Measurements from ENCODE around the gene C9. TPM values are rescaled to one million over a fixed set of nuclear protein-coding genes. Genes with fewer than 3 reads are reported as not detected.

Gene C9
- total RNA-seq, 4 donors from 2014 or later = not detected

DNA sequence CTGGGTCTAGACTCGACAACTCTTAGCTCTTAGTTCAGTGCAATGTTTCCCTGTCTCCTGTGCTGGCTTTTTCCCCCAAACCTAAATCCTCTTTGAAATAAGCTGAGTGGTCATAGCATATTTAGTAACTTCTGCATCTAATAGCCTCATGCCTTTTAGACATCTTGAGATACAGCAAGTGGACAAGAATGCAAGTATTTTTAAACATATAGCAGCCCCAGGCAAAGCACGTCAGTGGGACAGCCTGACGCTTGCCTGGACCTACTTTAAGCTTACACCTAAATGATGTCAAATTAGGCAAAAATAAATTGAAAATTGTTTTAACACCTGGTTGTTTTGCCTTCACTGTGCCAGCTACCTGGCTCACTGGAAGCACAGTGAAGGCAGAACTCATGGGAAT lies 8.0 kb downstream of the C9 start:
- no peak for DNase-seq
- WGBS, 2 donors = 89 to 90% methylated on average over 3 of the region's 3 CpGs
- TF ChIP-seq, protein P1, sequence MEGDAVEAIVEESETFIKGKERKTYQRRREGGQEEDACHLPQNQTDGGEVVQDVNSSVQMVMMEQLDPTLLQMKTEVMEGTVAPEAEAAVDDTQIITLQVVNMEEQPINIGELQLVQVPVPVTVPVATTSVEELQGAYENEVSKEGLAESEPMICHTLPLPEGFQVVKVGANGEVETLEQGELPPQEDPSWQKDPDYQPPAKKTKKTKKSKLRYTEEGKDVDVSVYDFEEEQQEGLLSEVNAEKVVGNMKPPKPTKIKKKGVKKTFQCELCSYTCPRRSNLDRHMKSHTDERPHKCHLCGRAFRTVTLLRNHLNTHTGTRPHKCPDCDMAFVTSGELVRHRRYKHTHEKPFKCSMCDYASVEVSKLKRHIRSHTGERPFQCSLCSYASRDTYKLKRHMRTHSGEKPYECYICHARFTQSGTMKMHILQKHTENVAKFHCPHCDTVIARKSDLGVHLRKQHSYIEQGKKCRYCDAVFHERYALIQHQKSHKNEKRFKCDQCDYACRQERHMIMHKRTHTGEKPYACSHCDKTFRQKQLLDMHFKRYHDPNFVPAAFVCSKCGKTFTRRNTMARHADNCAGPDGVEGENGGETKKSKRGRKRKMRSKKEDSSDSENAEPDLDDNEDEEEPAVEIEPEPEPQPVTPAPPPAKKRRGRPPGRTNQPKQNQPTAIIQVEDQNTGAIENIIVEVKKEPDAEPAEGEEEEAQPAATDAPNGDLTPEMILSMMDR (IDR thresholded peaks at IDR 0.05) = no peak
- Histone ChIP-seq H3K4me1 (no peaks in the 10 kb centered on the region), H3K4me3 (no peak overlapping the region), H3K27me3 (no peaks in the 10 kb centered on the region), H3K27ac (no peak overlapping the region), H3K9me3 (peaks cover 0 to under 1% (median 0%) of the 10 kb centered on the region in 3 donors), H3K36me3 (no peaks in the 10 kb centered on the region)
- intact Hi-C loops (cut with DNase I) = no loop called here

DNA sequence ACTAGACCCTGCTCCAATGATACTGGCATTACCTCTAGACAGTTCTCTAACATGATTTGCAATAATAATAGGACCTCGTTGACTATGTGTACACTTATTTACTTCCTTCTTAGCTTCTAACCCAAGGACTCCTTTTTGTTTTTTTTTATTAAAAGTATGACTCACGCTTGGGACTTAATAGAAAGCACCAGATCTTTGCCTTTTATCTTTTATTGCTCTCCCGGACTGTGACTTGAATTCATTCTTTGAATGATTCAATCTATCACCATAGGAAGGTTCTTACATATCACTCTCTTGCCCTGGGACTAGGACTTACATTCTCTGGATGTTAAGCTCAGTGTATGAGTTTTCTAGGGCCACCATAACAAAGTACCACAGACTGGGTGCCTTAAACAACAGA lies 9.0 kb downstream of the C9 start:
- no peak for TF ChIP-seq POLR2A (IDR thresholded peaks at IDR 0.05)
- TF ChIP-seq, protein P1 (IDR thresholded peaks at IDR 0.05) = no peak
- Histone ChIP-seq H3K4me3 (no peak overlapping the region), H3K36me3 (no peaks in the 10 kb centered on the region), H3K9me3 (peaks cover 0 to 10% (median 0%) of the 10 kb centered on the region in 3 donors), H3K27ac (no peak overlapping the region), H3K27me3 (no peaks in the 10 kb centered on the region), H3K4me1 (no peaks in the 10 kb centered on the region)
- DNase-seq = no peak
- intact Hi-C loops (cut with DNase I) = no loop called here
- WGBS, 2 donors = 38 to 59% methylated on average over 3 of the region's 3 CpGs

DNA sequence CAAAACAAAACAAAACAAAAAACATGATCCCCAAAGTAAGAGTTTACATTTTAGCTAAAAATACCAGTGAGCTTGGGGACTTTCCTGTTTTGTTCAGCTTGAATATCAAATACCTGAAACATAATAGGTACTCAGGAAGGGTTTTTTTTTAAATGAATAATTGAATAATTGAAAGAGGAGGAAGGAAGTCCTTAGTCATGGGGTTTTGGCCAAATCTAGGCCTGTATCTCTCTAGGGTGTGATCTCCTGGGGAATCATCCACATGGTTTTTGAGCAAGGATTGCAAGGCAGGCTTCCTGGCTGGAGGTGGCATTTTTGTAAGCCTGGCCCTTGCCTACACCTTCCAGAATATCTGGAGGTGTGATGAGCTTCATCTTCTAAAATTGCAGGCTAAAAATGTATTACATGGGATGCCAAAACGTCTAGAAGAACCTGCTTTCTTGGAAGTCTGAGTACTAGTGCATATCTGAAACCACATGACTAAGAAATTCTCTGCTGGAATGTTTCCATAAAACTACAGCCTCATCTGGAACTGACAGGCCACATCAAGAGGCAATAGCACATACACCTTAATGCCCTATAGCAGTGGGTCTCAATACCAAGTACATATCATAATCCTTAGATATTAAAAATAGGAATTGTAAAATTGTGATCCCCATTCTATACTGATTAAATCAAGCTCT lies 10.4 kb downstream of the C9 start:
- H3K9me3 ChIP-seq = peaks cover 0 to 10% (median 0%) of the 10 kb centered on the region in 3 donors
- 36 to 71% methylated on average over 1 of the region's 1 CpG for WGBS, 2 donors
- no peaks in the 10 kb centered on the region for H3K4me1 ChIP-seq
- no peaks in the 10 kb centered on the region for H3K27me3 ChIP-seq
- intact Hi-C loops (cut with DNase I) = no loop called here
- no peak overlapping the region for H3K27ac ChIP-seq
- H3K4me3 ChIP-seq = no peak overlapping the region
- H3K36me3 ChIP-seq = no peaks in the 10 kb centered on the region
- TF ChIP-seq, protein P1 (IDR thresholded peaks at IDR 0.05) = no peak
- no peak for TF ChIP-seq POLR2A (IDR thresholded peaks at IDR 0.05)
- DNase-seq = no peak

DNA sequence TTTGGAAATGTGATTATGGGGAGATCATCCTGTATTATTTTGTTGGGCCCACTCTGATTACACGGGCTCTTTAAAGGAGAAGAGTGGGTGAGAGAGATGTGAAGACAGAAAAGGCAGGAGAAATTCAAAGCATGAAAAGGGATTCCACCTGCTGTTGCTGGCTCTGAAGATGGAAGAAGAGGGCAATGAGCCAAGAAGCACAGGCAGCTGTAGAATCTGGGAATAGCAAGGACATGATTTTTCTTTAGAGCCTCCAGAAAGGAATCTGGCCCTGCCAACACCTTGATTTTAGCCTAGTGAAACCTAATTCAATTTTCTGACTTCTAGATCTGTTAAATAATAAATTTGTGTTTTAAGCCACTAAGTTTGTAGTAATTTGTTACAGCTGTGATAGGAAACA lies 11.3 kb downstream of the C9 start:
- Histone ChIP-seq H3K36me3 (no peaks in the 10 kb centered on the region), H3K27me3 (no peaks in the 10 kb centered on the region), H3K9me3 (peaks cover 0 to 10% (median 0%) of the 10 kb centered on the region in 3 donors), H3K4me3 (no peak overlapping the region), H3K27ac (no peak overlapping the region), H3K4me1 (no peaks in the 10 kb centered on the region)
- intact Hi-C loops (cut with DNase I) = no loop called here
- TF ChIP-seq POLR2A (IDR thresholded peaks at IDR 0.05) = no peak
- TF ChIP-seq, protein P1 (IDR thresholded peaks at IDR 0.05) = no peak
- no peak for DNase-seq
- WGBS, 2 donors = 75 to 92% methylated on average over 1 of the region's 1 CpG

DNA sequence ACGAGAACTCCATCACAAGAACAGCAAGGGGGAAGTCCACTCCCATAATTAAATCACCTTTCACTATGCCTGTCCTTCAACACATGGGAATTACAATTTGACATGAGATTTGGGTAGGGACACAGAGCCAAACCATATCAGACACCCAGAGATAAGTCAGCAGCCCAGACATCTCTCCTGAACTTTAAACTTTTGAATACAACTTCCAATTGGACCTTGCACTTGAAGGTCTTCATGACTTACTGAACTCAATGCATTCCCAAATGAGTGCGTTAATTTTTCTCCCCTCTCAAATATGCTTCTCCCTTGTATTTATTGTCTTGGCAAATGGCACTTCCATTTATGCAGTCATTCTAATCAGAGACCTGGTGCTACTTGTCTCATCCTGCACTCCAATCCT lies 12.1 kb downstream of the C9 start:
- intact Hi-C loops (cut with DNase I) = no loop called here
- no peak overlapping the region for H3K27ac ChIP-seq

More for the DNA sequence above, 12.1 kb downstream of the C9 start:
- 86% methylated on average over 2 of the region's 2 CpGs for WGBS, 2 donors
- no peaks in the 10 kb centered on the region for H3K36me3 ChIP-seq
- TF ChIP-seq, protein P1 (IDR thresholded peaks at IDR 0.05) = no peak
- no peak for TF ChIP-seq POLR2A (IDR thresholded peaks at IDR 0.05)
- H3K9me3 ChIP-seq = peaks cover 0 to 10% (median 0%) of the 10 kb centered on the region in 3 donors
- H3K4me1 ChIP-seq = no peaks in the 10 kb centered on the region
- H3K4me3 ChIP-seq = no peak overlapping the region
- no peak for DNase-seq
- H3K27me3 ChIP-seq = no peaks in the 10 kb centered on the region
